Measurements from ENCODE around the gene OXER1. TPM values are rescaled to one million over a fixed set of nuclear protein-coding genes. Genes with fewer than 3 reads are reported as not detected.

Gene OXER1
- polyA plus RNA-seq, 2 of the 4 experiments (the other 2 are of a cell fraction), result not detected

DNA sequence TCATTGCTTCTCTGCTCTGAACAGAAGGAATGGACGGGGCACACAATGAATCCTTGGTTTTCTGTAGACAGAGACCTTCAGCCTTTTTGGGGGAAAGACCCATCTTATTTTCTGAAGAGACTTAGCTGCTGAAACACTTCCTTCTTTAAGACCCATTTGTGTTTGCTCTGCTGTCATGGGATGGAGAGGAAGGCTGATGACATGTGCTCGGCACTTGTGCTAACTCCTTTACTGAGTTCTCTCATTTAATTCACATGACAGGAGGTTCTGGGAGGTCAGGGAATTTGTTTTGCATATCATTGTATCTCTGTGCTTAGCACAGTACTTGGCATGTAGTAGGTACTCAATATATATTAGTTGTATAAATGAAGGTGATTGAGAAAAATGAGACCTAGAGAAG, 39.0 kb downstream of the OXER1 start:
- TF ChIP-seq, protein P1, sequence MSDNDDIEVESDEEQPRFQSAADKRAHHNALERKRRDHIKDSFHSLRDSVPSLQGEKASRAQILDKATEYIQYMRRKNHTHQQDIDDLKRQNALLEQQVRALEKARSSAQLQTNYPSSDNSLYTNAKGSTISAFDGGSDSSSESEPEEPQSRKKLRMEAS (IDR thresholded peaks at IDR 0.05), result no peak
- no peak for TF ChIP-seq ZNF302 (CRISPR knock-in tag; IDR thresholded peaks at IDR 0.05)
- no peak for TF ChIP-seq TP53 (CRISPR knock-in tag; IDR thresholded peaks at IDR 0.05)
- TF ChIP-seq FOSL2 (IDR thresholded peaks at IDR 0.05), result no peak
- no peak for TF ChIP-seq FOSL2 (CRISPR knock-in tag; IDR thresholded peaks at IDR 0.05)
- no peak for TF ChIP-seq POLR2A (IDR thresholded peaks at IDR 0.05; ENCODE audit: low read length)
- TF ChIP-seq EP300 (IDR thresholded peaks at IDR 0.05), result no peak
- no peak for TF ChIP-seq BHLHE40 (IDR thresholded peaks at IDR 0.05; ENCODE audit: low read depth, low read length)
- no peak for TF ChIP-seq HEYL (CRISPR knock-in tag; IDR thresholded peaks at IDR 0.05)
- TF ChIP-seq CHD4 (IDR thresholded peaks at IDR 0.05; ENCODE audit: borderline replicate concordance), result no peak
- TF ChIP-seq NPAS2 (CRISPR knock-in tag; IDR thresholded peaks at IDR 0.05; ENCODE audit: borderline replicate concordance), result no peak
- no peak for TF ChIP-seq PHF8 (IDR thresholded peaks at IDR 0.05; ENCODE audit: borderline replicate concordance, low read depth)
- TF ChIP-seq BCL3 (IDR thresholded peaks at IDR 0.05), result no peak
- no peak for TF ChIP-seq CBX8 (IDR thresholded peaks at IDR 0.05)
- TF ChIP-seq NR3C1 (IDR thresholded peaks at IDR 0.05), result no peak
- no peak for TF ChIP-seq MYC (IDR thresholded peaks at IDR 0.05; ENCODE audit: borderline replicate concordance, low read length)
- no peak for TF ChIP-seq POLR2AphosphoS2 (conservative IDR thresholded peaks at IDR 0.05; ENCODE audit: low read length)
- no peak for TF ChIP-seq SREBF2 (IDR thresholded peaks at IDR 0.05)
- no peak for TF ChIP-seq HOXA7 (CRISPR knock-in tag; IDR thresholded peaks at IDR 0.05)
- CTCF ChIA-PET, result no interaction called here
- no peak for DNase-seq (ENCODE audit: low read depth in 1 of 2, low spot score in 1 of 2)
- POLR2A ChIA-PET, result no interaction called here
- 91% methylated on average over 2 of the region's 2 CpGs for WGBS (ENCODE audit: missing lambda C conversion rate)
- no peaks in the 10 kb centered on the region for H3K4me1 ChIP-seq
- ATAC-seq, result no peak
- H3K4me2 ChIP-seq, result no peak overlapping the region
- peaks cover 9% of the 10 kb centered on the region; the same call in 2 of the 3 replicates for H3K9me3 ChIP-seq
- FAIRE-seq, result no peak
- H3K27ac ChIP-seq, result no peak overlapping the region
- H3K4me3 ChIP-seq, result no peak overlapping the region

DNA sequence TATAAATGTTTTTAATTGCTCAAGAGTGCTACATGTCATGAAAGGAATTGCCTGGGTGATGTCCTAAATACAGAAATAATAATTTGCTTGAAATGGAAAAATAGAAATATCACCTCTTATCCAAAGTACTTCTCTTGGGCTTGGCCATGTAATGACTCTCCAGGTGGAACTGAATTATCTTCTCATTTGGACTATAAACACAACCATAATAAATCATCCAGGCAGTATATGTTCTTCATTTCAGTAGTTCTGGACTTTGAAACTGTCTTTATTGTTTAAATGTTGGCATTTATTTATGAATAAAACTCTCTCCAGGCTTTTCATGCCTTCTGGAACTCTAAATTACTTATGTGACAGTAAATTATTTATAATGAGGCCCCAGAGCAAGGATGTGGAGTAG, 40.5 kb downstream of the OXER1 start:
- POLR2A ChIA-PET, result no interaction called here
- Histone ChIP-seq H3K4me2 (no peak overlapping the region), H3K4me3 (no peak overlapping the region), H3K4me1 (no peaks in the 10 kb centered on the region), H3K9me3 (no peaks in the 10 kb centered on the region), H3K27ac (no peak overlapping the region)
- ATAC-seq (no peak), DNase-seq (ENCODE audit: low read depth in 1 of 2, low spot score in 1 of 2) (no peak), FAIRE-seq (no peak)
- no peak for TF ChIP-seq KDM5A (IDR thresholded peaks at IDR 0.05)
- no peak for TF ChIP-seq JUNB (IDR thresholded peaks at IDR 0.05)
- TF ChIP-seq RFX5 (IDR thresholded peaks at IDR 0.05), result no peak
- TF ChIP-seq MAFK (IDR thresholded peaks at IDR 0.05; ENCODE audit: partially characterized antibody), result no peak
- no peak for TF ChIP-seq CHD2 (IDR thresholded peaks at IDR 0.05; ENCODE audit: low read length, partially characterized antibody)
- TF ChIP-seq HOXB5 (CRISPR knock-in tag; IDR thresholded peaks at IDR 0.05), result no peak
- no peak for TF ChIP-seq CBX2 (IDR thresholded peaks at IDR 0.05; ENCODE audit: borderline replicate concordance, low read depth)
- no peak for TF ChIP-seq TFCP2L1 (CRISPR knock-in tag; IDR thresholded peaks at IDR 0.05)
- CTCF ChIA-PET, result interaction anchor here (1.2 kb wide), 1 partner anchor 61 kb away, joined by 3 read pairs; no protein-coding TSS in a partner anchor
